GM19455 (cell line): ENCODE data around the gene SMG7.

Experiments
- ATAC-seq: cut with Tn5 transposase; IDR thresholded peaks from one replicate; pipeline ENCODE4 v1.9.1; 2021; ENCODE audit not compliant: unreplicated experiment

SMG7 gene

DNA sequence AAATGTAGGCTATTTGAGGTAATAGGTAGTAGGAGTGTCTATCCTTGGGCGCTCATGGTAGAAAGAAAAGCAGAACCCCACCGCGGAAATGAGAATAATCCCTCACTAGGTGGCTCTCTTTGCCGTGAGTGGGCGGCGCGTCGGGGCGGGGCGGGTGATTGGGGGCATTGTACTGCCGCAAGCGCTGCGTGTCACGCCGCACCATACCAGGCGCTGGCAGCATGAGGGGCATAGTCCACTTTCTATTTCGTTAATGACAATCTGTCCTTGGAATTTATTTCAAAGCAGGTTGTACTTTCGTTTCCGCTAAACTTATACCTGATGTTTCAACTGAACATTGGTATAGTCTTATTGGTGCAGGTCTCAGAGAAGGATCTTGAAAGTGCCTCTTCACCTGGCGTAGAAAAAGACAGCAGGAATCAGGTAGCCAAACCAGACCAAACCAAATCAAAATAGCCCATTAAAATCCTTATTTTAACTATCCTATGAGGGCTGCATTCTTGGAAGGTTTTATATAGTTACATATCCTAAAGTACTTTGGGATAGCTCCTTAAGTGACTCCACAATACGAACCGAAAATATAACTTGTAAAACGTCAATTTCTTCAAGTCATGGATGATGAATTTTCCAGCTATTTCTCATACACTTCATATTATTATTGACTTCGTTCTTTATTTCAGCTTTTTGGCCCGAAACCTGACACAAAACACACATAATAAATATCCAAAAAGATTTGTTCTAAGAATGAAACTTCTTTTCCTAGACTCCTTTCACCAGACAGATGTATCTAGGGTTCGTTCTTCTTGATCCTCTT, 1.9 kb upstream of the SMG7 start:
- ATAC-seq = peak; percentile 30

DNA sequence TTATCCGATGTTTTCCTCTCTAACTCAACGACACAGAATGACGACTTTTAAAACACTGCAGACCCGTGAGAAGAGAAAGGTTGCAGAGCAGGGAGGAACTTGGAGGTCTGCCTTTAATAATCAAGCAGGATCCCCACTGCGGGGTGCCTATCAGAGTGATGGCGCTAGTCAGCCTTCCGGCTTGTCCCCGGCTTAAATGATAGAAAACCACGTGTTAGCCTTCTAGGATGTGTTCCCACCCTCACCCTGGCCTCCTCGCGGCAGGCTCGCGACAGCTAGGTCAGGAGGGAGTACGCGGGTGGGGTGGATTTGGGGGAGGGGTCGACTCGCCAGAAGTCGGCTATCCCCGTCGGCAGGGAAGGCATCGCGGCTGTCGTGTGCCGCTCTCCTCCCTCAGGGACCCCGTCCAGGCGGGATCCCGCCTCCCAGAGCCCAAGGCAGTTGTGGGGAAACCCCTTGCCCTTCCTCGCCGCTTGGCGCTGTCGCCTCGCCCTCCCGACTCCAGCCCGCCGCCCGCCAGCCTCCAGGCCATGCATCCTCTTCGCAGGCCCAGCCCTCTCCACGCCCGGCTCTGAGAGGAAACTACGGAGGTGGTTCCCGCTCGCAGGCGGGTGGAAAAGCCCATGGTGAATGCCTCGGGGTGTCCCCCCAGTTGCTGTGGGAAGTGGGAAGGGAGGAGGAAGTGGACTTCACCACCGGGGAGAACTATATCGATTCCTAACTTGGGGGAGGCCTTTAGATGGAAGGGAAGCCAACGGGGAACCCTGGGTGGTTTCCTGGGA, 1.1 kb upstream of the SMG7 start:
- ATAC-seq = peak; percentile 26

DNA sequence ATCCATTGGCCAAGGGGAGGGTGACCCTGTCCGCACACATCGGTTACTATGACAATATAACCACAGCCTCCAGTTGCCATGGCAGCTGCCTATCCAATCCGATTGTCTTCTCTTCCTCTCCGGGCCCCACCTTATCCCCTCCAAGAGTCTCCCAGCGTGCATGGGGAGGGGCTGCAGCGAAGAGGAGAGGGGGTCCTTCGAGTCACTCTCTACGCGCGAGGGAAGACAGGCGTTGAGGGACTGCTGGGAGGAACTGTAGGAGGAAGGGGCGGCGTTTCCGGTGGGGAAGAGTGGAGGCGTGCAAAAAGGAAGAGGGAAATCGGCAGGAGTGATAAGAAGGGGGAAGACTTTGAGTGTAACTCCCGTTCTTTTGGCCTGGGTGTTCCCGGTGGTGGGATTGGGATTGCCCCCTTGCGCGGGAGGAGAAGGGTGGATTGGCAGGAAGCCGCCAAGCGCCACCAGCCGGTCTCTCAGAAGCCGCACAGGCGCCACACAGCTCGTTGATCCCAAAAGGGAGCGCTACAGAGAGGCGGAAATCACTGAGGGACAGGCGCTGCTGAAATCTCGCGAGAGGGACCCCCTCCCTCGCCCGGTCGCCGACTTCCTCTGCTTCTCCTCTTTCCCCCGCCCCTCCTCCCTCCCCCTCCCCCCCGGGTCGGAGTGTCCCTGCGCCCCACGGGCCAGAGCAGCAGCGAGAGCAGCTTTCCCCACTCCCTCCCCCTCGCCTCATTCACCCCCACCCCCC, 384 bp upstream of the SMG7 start:
- peak; percentile 45 for ATAC-seq

DNA sequence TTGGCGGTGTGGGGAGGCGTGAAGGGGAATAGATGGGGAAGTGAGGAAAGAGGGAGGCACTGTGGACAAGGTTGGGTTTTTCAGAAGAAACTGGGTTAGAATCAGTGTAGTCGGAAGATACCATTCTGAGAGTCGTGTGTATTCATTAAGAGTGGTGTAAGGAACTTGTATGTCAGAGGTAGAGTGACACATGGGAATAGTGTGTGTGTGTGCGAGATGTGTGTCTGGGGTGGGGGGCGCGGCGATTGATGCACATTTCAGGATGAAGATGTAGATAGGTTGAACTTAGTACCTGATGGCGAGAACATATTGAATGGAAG, 878 bp downstream of the SMG7 start:
- no peak for ATAC-seq

DNA sequence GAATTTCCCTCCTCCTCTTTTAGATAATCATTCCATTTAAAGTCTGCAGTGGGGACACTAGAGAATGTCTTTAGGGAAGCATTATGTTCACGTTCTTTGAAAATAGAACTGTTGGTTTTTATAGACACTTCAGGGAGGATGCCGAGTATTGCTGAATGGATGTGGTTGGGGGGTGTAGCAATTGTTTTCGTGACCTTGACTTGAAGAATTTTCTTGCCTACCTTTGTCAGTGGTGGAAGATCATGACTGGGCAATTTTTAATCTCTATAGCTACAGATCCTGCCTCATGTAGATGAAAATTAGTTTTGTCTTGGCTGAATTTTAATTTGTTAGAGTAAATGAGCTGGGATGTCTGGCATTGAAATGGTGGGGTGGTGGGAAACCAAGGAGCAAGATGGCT, 3.8 kb downstream of the SMG7 start:
- ATAC-seq = no peak

DNA sequence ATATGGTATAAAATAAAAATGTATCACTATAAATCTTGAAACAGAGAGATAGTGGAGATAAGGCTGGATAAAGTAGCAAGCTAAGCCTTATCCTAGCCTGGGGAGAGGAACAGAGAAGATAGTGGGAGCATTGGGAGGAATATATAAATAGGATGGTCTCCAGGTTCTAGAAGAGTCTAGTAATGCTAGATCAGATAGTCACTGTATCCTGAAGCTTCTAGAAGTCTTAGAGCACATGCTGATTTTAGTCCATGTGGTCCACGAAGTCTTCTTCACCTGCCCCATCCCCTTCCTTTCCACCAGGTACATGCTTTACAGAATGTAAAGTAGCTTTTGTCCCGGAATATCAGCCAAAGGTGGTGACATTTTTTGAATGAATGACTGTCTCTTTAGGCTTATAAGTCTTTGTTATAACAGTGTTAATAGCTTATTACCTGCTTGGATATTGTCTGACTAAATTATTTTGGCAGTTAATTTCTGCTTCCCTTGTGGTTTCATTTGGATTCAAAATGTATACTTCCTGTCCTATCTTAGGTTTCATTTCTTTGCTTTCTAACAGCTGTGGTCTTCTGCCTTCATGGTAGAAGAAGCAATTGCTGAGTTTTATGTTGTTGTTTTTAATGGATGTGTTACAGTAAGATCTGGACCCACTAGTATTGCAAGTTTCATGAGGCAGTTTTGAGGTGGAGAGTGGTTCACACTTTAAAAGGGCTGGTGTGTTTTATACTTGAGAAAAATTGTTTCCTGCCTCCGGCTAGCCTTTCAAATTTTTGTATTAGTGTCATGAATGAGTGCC, 5.9 kb downstream of the SMG7 start:
- ATAC-seq = peak; percentile 54

DNA sequence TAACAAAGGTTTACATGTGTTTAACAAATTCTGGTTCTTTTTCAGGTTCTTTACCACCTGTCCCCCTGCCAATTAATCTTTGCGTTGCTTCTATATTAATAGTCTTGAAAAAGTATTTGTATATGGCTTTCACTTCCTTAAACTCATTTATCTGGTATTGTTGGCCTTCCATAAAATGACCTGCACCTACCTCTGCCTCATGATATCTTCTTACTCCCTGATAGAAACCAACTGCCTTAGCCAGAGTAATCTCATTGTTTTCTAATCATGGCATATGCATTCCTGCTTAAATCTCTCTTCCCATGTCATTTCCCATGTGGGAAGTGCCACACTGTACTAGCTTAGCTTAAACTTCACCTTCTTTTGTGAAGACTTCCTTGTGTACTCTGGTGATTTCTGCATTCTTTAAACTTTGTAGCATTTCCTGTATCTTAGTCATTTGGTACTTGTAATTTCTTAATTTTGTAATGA, 8.7 kb downstream of the SMG7 start:
- ATAC-seq = peak; percentile 47

DNA sequence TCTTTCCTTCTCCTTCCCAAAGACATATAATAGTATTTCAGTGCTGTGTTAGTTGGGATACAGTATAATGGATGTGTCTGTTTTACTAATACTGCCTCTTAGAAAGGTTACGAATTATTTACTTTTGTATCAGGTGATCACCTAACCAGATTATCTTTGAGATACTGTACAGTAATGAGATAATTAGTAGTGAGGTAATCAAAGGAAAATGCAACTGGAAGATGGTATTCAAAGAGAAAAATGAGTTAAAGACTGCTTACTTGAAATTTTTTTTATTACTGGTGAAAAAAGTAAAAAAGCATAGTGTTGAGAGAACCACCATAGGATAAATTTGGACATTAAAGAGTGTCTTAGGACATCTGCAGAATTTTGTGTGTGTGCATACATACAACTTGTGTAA, 10.9 kb downstream of the SMG7 start:
- ATAC-seq = no peak

DNA sequence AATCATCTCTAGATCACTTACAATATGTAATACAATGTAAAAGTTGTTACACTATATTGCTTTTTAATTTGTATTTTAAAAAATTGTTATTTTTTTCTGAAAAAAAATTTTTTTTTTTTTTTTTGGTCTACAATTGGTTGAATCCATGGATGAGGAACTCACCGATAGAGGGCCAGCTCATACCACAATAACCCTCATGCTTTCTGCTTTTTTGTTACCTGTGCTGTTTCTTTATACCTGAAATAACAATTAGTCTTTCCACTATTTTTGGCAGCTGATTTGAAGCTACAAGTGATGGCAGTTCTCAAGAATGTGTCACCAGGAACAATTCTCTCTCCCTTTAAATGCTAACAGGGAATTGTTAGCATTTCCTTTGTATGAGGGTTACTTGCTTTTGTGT, 12.0 kb downstream of the SMG7 start:
- no peak for ATAC-seq

DNA sequence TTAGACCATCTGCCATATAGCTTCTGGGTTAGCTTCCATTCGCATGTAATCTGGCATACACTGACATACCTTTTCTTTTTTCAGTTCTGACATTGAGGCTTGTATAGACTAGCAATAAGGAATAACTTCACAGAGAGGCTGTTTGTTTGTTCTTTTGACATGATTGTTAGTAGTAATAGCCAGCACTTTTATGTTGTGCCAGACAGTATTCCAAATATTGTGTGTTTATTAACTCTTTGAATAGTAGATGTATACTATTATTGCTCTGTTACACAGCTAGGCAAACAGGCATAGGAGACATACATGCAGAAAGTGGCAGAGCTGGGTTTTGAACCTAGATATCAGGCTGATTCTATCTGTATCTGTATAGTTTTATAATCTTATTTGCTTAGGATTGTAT, 12.6 kb downstream of the SMG7 start:
- ATAC-seq = no peak

DNA sequence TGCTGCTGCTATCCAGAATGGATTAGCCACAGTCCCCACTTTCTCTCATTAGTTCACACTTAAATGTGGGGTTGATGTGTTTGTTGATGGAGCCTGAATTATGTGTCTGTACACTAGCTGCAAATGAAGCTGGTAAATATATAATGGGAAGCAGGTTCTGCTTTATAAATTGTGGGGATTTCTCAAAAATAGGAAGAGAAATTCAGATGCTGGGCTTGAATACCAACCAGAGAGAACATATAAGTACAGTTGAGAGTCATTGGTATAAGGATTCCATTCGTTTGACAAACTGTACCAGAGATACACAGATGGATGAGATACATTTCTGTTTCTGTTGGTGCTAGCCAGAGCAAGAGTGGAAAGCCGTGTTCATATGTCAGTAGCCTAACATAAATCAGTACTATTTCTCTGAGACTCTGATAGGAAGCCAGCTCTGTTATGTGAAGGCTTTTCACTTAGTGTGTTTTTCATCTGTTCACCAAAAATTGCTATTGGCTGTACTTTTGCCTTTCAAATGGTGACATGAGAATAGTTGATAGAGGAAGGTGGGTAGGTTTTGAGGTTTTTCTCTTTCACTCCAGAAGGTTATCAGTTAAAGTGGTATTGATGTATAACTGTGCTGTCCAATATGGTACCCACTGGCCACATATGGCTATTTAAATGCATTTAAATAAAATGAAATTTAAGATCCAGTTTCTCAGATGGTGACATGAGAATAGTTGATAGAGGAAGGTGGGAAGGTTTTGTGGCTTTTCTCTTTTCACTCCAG, 15.6 kb downstream of the SMG7 start:
- ATAC-seq = no peak

DNA sequence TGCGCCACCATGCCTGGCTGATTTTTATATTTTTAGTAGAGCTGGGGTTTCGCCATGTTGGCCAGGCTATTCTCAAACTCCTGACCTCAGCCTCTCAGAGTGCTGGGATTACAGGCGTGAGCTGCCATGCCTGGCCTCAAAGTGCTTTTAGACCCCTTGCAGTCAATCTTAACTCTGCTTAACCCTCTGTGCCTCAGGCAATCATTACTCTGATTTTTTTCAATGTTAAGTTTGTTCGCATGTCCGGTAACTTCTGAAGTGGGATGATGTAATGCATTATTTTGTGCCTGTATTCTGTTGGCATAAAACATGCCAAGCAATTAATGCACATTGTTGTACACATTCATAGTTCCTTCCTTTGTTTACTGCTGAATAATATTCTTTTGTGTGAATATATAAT, 18.6 kb downstream of the SMG7 start:
- ATAC-seq = no peak

DNA sequence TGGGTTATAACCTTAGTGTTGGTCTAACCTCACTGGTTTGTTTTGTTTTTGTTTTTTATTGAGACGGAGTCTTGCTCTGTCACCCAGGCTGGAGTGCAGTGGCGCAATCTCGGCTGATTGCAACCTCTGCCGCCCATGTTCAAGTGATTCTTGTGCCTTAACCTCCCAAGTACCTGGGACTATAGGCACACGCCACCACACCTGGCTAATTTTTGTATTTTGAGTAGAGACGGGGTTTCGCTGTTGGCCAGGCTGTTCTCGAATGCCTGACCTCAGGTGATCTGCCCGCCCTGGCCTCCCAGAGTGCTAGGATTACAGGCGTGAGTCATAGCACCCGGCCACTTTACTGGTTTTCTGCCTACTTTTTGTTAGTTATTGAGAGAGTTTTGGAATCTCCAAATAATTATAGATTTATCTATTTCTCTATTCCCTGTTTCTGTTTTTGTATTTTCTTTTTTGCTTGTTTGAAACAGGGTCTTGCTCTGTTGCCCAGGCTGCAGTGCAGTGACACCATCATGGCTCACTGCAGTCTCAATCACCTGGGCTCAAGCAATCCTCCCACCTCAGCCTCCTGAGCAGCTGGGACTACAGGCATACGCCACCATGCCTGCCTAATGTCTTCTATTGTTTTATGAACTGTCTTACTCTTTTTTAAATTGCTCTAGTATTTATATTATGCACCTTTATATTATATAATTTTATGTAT, 21.4 kb downstream of the SMG7 start:
- no peak for ATAC-seq

DNA sequence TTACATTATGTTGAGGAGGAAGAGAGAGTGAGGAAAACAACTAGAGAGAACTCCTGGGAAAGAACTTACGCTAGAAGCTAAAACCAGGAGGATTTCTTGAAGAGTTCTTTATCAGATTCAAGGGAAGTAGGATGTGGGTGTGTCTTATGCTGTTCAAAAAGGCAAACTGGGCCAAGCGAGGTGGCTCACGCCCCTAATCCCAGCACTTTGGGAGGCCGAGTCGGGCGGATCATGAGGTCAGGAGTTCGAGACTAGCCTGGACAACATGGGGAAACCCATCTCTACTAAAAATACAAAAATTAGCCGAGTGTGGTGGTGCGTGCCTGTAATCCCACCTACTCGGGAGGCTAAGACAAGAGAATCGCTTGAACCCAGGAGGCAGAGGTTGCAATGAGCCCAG, 23.1 kb downstream of the SMG7 start:
- no peak for ATAC-seq

DNA sequence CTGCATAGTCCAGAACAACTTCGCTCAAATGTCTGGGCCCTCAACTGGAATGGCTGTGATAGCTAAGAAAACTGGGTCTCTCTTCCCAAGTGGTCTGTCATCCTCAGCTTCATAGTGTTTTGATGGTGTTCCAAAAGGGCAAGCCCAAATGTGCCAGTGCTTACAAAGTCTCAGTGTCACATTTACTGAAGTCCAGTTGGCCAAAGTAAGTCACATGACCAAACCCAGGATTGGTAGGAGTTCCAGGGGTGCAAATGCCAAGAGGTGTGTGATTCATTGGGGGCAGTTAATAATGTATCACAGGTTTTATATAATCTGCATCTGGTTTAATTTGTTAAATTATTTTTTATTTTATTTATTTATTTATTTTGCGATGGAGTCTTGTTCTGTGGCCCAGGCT, 24.9 kb downstream of the SMG7 start:
- ATAC-seq = no peak

DNA sequence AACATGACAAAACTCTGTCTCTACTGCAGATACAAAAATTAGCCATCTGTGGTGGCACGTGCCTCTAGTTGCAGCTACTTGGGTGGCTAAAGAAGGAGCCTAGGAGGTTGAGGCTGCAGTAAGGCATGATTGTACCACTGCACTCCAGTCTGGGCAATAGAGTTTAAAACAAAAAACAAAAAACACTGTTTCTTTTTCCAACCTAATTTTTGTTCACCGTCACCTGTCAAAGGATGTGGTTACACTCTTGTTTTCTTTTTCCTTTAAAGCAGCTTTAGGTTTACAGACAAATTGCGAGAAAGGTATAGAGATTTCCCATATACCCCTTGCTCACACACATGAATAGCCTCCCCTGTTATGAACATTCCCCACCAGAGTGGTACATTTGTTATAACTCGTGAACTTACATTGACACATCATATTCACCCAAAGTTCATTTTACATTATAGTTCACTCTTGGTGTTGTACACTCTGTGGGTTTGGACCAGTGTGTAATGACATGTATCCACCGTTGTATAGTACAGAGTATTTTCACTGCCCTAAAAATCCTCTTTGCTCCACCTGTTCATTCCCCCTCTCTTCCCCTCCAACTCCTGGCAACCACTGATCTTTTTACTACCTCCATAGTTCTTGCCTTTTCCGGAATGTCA, 26.2 kb downstream of the SMG7 start:
- no peak for ATAC-seq

DNA sequence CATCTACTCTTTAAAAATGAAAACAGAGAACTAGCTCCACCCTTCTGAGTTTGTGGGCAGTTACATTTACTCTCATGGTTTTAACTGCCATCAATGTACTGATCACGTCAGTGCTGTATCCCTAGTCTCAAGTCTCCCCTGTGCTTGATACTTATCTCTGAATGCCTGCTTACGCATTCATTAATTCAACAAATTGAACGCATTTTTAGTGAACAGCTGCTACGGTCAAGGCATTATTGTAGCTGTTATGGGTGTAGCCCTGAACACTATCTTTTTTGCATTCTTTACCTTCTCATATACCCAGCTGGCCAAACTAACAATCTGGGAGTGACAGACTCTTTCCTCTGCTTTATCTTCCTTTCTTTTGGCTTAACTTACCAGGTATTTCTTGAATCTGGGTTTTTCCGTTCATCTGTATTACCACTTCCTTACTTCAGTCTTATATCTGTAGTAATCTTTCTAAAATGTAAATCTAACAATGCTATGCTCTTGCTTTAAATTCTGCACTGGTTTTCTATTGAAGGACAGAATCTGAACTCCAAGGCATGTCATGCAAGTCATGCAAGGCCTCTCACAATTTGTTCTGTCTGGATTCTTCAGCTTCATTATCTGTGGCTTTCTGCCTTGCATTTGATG, 33.3 kb downstream of the SMG7 start:
- ATAC-seq = no peak

DNA sequence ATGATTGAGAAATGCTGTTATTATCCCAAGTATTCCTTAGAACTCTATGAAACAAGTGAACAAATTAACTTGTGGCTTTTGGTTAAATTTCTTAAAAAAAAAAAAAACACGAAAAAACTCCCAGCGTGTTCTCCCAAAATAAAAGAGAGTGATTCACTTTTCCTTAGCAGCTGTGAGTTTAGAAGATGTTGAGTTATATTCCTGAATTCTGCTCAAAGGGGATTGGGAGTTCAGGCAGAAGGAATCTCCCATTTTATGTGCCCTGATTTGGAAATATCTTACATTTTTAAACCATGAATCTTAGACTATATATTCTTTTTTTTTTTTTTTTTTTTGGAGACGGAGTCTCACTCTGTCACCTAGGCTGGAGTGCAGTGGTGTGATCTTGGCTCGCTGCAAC, 34.3 kb downstream of the SMG7 start:
- ATAC-seq = no peak

DNA sequence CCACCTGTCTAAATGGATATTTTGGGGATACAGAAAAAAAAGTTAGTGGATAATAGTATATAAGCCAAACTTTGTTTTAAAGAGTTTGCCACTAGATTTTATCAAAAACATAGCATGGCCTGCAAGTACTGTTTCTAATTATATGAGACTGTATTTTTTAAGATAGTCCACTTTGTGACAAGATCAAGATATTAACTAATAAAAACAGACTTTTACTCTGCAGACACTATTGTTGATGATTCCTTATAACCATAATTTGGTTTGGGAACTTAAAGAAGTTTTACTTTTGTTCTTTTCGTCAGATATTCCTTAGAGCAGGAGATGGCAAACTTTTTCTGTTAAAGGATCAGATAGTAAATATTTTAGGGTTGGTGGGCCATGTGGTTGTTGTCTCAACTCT, 36.4 kb downstream of the SMG7 start:
- no peak for ATAC-seq
